ENCODE data around the gene CPSF4L. TPM values are rescaled to one million over a fixed set of nuclear protein-coding genes. Genes with fewer than 3 reads are reported as not detected.

Gene CPSF4L
- total and polyA plus RNA-seq, 2 of the 13 experiments (the other 11 are each of a cell fraction or from before 2014, with no cell fraction given) = 0.73 to 1.6 TPM

DNA sequence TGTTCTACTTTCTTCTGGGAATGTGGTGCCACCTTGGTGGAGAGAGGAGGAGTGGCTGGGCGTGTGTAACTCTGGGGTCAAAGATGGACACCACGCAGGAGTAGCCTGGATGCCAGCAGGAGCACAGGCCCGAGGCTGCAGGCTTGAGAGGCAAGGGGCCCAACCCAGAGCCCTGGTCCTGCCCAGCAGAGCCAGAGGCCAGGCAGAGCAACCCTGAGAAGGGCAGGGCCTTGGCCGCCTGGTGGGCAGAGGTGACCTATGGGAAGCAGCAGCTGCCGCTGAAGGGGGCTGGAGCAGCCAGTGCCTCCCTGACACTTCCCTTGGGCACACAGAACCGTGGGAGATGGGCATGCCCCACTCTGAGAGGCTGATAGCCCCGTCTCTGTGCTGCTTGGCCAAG lies 18.0 kb upstream of the CPSF4L start (continued):
- TF ChIP-seq UBTF (CRISPR knock-in tag; IDR thresholded peaks at IDR 0.05) = 0 out of 2 replicates have a peak, but pooled peaks have one; percentile 30
- TF ChIP-seq ZMYM4 (CRISPR knock-in tag; IDR thresholded peaks at IDR 0.05) = 0 out of 2 replicates have a peak, but pooled peaks have one; percentile 23
- TF ChIP-seq CEBPG (CRISPR knock-in tag; IDR thresholded peaks at IDR 0.05) = no peak
- peak; percentile 89 for TF ChIP-seq AGO2 (optimal IDR thresholded peaks at IDR 0.05; ENCODE audit: low read depth, low read length)
- 0 out of 2 replicates have a peak, but pooled peaks have one; percentile 30 for TF ChIP-seq FOXO1 (CRISPR knock-in tag; IDR thresholded peaks at IDR 0.05)
- TF ChIP-seq, protein P1, sequence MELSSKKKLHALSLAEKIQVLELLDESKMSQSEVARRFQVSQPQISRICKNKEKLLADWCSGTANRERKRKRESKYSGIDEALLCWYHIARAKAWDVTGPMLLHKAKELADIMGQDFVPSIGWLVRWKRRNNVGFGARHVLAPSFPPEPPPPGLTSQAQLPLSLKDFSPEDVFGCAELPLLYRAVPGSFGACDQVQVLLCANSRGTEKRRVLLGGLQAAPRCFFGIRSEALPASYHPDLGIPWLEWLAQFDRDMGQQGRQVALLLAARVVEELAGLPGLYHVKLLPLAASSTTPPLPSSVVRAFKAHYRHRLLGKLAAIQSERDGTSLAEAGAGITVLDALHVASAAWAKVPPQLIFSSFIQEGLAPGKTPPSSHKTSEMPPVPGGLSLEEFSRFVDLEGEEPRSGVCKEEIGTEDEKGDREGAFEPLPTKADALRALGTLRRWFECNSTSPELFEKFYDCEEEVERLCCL (CRISPR knock-in tag; IDR thresholded peaks at IDR 0.05; ENCODE audit: borderline replicate concordance) = no peak
- peak; percentile 38 for TF ChIP-seq ZNF687 (CRISPR knock-in tag; IDR thresholded peaks at IDR 0.05)
- no peak for TF ChIP-seq ZNF749 (CRISPR knock-in tag; IDR thresholded peaks at IDR 0.05; ENCODE audit: borderline replicate concordance)
- no peak for TF ChIP-seq PHF20 (CRISPR knock-in tag; IDR thresholded peaks at IDR 0.05)
- TF ChIP-seq EED (CRISPR knock-in tag; IDR thresholded peaks at IDR 0.05) = peak; percentile 58; the same call in 1 of the 2 replicates
- 0 out of 2 replicates have a peak, but pooled peaks have one; percentile 41 for TF ChIP-seq BORCS8-MEF2B (CRISPR knock-in tag; IDR thresholded peaks at IDR 0.05)
- peak; percentile 76; the same call in 1 of the 2 replicates for TF ChIP-seq HNRNPL (IDR thresholded peaks at IDR 0.05; ENCODE audit: low read depth, low read length)
- TF ChIP-seq ZNF720 (CRISPR knock-in tag; IDR thresholded peaks at IDR 0.05) = no peak
- TF ChIP-seq ZEB1 (IDR thresholded peaks at IDR 0.05; ENCODE audit: insufficient replicate concordance, low read depth) = no peak
- no peak for TF ChIP-seq RBM22 (optimal IDR thresholded peaks at IDR 0.05; ENCODE audit: low read length)

Measured in HepG2 (cell line).